Upper lobe of right lung (tissue), 1 donor: ENCODE results near the gene BTBD2. TPM values are rescaled to one million over a fixed set of nuclear protein-coding genes. Genes with fewer than 3 reads are reported as not detected.

Source experiments
- ATAC-seq: fragments of 200-7000 bp; cut with Tn5 transposase; one replicate; pipeline ENCODE4 v1.9.1; 2020; ENCODE audit warnings: mild to moderate bottlenecking, moderate library complexity
- DNase-seq: peaks from one replicate; pipeline ENCODE4 v3.0.0-alpha.2; 2020
- H3K27ac ChIP-seq: fragments of 200-600 bp; one replicate; pipeline ENCODE4 v1.8.0; 2022
- H3K27me3 ChIP-seq: fragments of 200-600 bp; one replicate; pipeline ENCODE4 v1.8.0; 2022; ENCODE audit warnings: mild to moderate bottlenecking
- H3K36me3 ChIP-seq: fragments of 200-600 bp; one replicate; pipeline ENCODE4 v1.8.0; 2022
- H3K4me1 ChIP-seq: fragments of 200-600 bp; one replicate; pipeline ENCODE4 v1.8.0; 2022
- H3K4me3 ChIP-seq: fragments of 200-600 bp; one replicate; pipeline ENCODE4 v1.8.0; 2022; ENCODE audit warnings: mild to moderate bottlenecking
- H3K9me3 ChIP-seq: fragments of 200-600 bp; one replicate; pipeline ENCODE4 v1.8.0; 2022
- intact Hi-C: fragments of 100-400 bp; cut with DNase I; formaldehyde crosslinking; loops from one replicate; pipeline ENCODE4 v1.11.0; 2022
- total RNA-seq: library from RNA; stranded (reverse); fragmentation: NEBNext Ultra II Directional; extraction: Animal tissue kit (Norgen Biotek cat#: 25700); gene quantifications from one replicate; pipeline ENCODE4 v1.2.1, GENCODE V29; 2021
- TF ChIP-seq, protein P1 (sequence below): fragments of 200-600 bp; IDR thresholded peaks from one replicate; pipeline ENCODE4 v1.8.0; 2022; ENCODE audit warnings: antibody characterized with exemption
- donor health status: DM: no; HTN: yes; CAD: no; lungs with severe emphysema.

The BTBD2 gene
- total RNA-seq, 1 donor from 2014 or later: 56.5 TPM

DNA sequence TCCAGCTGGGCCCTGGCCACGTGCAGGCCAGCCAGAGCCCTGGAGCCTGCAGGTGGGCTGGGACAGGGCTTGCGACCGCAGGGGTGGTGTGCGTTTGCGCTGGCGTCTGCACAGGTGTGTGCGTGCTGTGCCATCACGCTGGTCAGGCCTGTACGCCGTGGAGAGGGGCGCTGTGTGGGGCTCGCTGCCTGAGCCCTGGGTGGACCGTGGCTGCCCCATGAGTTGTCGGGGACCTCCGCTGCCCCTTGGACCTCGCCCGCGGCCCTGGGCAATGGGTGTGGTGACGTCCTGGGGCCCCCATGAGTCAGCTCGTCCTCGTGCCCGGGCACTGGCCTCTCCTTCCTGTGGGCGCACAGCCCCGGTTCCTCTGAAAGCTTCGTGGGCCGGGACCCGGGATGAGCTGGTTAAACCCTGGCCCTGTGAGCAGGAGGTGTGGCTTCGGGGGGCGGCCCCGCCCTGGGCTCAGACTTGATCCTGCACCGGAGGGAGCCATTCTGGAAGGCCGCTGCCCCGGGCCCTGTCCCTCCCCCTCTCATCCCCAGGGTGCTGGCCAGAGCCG, 67.8 kb downstream of the BTBD2 start:
- no peak for ATAC-seq
- H3K9me3 ChIP-seq: no peaks in the 10 kb centered on the region
- no peak overlapping the region for H3K27ac ChIP-seq
- H3K4me1 ChIP-seq: peaks cover 23% of the 10 kb centered on the region
- intact Hi-C loops: no loop called here
- H3K36me3 ChIP-seq: peaks cover 8% of the 10 kb centered on the region
- DNase-seq: peak; percentile 67
- TF ChIP-seq, protein P1, sequence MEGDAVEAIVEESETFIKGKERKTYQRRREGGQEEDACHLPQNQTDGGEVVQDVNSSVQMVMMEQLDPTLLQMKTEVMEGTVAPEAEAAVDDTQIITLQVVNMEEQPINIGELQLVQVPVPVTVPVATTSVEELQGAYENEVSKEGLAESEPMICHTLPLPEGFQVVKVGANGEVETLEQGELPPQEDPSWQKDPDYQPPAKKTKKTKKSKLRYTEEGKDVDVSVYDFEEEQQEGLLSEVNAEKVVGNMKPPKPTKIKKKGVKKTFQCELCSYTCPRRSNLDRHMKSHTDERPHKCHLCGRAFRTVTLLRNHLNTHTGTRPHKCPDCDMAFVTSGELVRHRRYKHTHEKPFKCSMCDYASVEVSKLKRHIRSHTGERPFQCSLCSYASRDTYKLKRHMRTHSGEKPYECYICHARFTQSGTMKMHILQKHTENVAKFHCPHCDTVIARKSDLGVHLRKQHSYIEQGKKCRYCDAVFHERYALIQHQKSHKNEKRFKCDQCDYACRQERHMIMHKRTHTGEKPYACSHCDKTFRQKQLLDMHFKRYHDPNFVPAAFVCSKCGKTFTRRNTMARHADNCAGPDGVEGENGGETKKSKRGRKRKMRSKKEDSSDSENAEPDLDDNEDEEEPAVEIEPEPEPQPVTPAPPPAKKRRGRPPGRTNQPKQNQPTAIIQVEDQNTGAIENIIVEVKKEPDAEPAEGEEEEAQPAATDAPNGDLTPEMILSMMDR: no peak
- no peaks in the 10 kb centered on the region for H3K27me3 ChIP-seq
- no peak overlapping the region for H3K4me3 ChIP-seq

GRCh38 chr19:1945899-1946298, 69.6 kb downstream of the BTBD2 start:
- DNase-seq (peak; percentile 72), ATAC-seq (peak; percentile 21)
- intact Hi-C loops: no loop called here
- no peaks in the 10 kb centered on the region for H3K9me3 ChIP-seq
- H3K27ac ChIP-seq: no peak overlapping the region
- H3K4me3 ChIP-seq: no peak overlapping the region
- peaks cover 5% of the 10 kb centered on the region for H3K36me3 ChIP-seq
- TF ChIP-seq, protein P1: peak; percentile 56
- peaks cover 26% of the 10 kb centered on the region for H3K4me1 ChIP-seq
- no peaks in the 10 kb centered on the region for H3K27me3 ChIP-seq

DNA sequence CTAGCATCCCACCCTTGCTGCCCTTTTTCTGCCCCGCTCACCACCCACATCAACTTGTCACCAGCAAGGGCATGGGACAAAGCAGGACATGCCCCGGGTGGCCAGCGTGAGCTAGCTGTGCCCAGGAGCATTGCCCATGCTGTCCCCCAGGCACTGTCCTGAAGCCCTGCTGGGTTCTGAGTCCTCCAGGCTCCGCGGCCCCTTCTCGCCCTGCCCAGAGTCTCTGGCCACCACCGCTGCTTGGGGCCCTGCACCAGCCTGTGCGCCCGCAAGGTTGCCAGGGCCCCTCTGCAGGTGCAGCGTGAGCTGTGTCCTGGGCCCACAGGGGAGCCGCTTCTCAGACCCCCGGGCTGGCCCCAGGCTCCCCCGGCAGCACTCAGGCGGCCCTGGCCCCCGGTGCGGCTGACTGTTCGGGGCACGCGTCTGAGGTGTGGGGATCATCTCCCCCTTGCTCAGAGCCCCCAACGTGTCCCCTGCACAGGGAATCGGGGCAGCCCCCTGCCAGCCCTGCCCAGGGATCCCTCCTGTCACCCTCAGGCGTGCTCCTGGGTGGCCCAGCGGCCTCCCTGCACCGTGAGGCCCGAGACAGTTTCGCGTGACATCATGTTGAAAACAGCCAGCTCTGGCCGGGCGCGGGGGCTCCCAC, 70.5 kb downstream of the BTBD2 start:
- Histone ChIP-seq H3K9me3 (no peaks in the 10 kb centered on the region), H3K27me3 (no peaks in the 10 kb centered on the region), H3K4me3 (no peak overlapping the region), H3K36me3 (no peaks in the 10 kb centered on the region), H3K4me1 (peaks cover 28% of the 10 kb centered on the region), H3K27ac (no peak overlapping the region)
- DNase-seq: peak; percentile 62
- TF ChIP-seq, protein P1: no peak
- ATAC-seq: no peak
- intact Hi-C loops: no loop called here

DNA sequence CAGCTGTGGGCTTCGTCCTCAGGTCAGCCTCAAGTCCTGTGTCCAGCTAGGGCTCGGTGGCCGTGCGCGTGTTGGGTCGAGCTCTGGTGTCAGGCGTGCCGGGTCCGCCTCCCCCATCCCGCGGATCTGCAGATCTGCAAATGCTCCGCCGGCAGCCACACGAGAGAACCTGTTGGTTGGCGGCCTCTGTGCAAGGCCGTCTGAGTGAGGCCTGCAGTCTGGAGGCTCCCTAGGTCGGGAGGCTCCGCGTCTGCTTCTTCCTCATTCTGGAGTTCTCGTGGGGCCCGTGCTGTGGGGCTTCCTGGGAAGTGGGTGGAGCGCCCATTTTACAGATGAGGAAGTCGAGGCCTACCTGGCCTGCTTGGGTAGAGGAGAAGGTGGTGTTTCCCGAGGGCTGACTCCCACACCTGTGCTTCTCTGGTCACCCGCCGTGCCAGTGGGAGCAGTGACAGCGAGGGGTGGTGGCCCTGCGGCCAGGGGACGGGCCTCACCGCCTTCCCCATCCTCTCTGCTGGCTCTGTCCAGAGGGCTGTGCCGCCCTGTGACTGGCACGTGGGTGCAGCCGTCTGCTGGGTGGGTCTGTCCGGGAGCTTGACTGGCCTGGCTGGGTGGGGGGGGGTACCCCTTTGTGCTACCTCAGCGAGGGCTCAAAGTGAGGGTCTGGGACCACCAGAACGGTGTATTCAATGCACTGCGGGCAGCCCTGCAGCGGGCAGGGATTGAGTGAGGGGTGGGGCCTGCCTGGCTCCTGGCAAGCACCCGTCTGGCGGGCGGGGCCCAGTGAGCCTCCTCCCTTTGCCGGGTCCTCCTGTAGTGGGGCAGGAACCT, 71.2 kb downstream of the BTBD2 start:
- DNase-seq: no peak
- Histone ChIP-seq H3K9me3 (no peaks in the 10 kb centered on the region), H3K4me1 (peaks cover 35% of the 10 kb centered on the region), H3K27ac (no peak overlapping the region), H3K36me3 (no peaks in the 10 kb centered on the region), H3K27me3 (no peaks in the 10 kb centered on the region), H3K4me3 (no peak overlapping the region)
- intact Hi-C loops: no loop called here
- no peak for ATAC-seq
- TF ChIP-seq, protein P1: no peak

- intact Hi-C loops: no loop called here
Observed at GRCh38 chr19:1943661-1944087, 71.8 kb downstream of the BTBD2 start.

More at GRCh38 chr19:1943661-1944087, 71.8 kb downstream of the BTBD2 start:
- Histone ChIP-seq H3K4me1 (peaks cover 36% of the 10 kb centered on the region), H3K27me3 (no peaks in the 10 kb centered on the region), H3K36me3 (no peaks in the 10 kb centered on the region), H3K9me3 (no peaks in the 10 kb centered on the region), H3K27ac (no peak overlapping the region), H3K4me3 (no peak overlapping the region)
- no peak for ATAC-seq
- TF ChIP-seq, protein P1: no peak
- DNase-seq: no peak
